B cell (primary cell): Measurements from ENCODE around the gene ODAD4. TPM values are rescaled to one million over a fixed set of nuclear protein-coding genes. Genes with fewer than 3 reads are reported as not detected.

Source experiments
- ATAC-seq: fragments of 200-7000 bp; cut with Tn5 transposase; one replicate; pipeline ENCODE4 v1.10.0; 2021; ENCODE audit warnings: low read depth, mild to moderate bottlenecking, moderate number of reproducible peaks, moderate library complexity
- CTCF ChIA-PET: fragments of 350-600 bp; sonication (Branson Sonifier 250); formaldehyde crosslinking; loops from one replicate; lab custom pipeline; 2021; ENCODE audit warnings: antibody characterized with exemption, inconsistent platforms; lab: Charles Lee
- POLR2A ChIA-PET: fragments of 350-600 bp; sonication (Branson Sonifier 250); formaldehyde crosslinking; loops from one replicate; lab custom pipeline; 2021; ENCODE audit warnings: antibody characterized with exemption; lab: Charles Lee
- DNase-seq: peaks from one replicate; pipeline ENCODE4 v3.0.0; 2013
- H2AFZ ChIP-seq: 2 replicates; pipeline ENCODE4 v1.6.1; 2012; ENCODE audit warnings: mild to moderate bottlenecking, low read depth, low read length; ENCODE audit not compliant: insufficient read depth, poor library complexity, severe bottlenecking
- H3K27ac ChIP-seq, 2 donors: 1 replicate in 1 of 2; 2 replicates in 1 of 2; pipeline ENCODE4 v1.5.1; 2012 to 2013; ENCODE audit warnings: low read length in 2 of 2, mild to moderate bottlenecking in 2 of 2, moderate library complexity in 1 of 2
- H3K27me3 ChIP-seq, 4 experiments: fragments of 200-600 bp in 1 of 4; sonication (generic) in 1 of 4; replicated peaks in 1 of 4; 1 replicate in 2 of 4; 2 replicates in 2 of 4; pipeline versions ENCODE4 v1.6.1 to v1.7.0; 2013 to 2016; ENCODE audit warnings: low read length in 3 of 4, mild to moderate bottlenecking in 2 of 4, mixed read lengths in 1 of 4, moderate library complexity in 1 of 4; ENCODE audit not compliant: insufficient read depth in 4 of 4, control insufficient read depth in 3 of 4; ENCODE audit errors: control extremely low read depth in 1 of 4
- H3K36me3 ChIP-seq, 2 experiments: replicated peaks in 1 of 2; 1 replicate in 1 of 2; 2 replicates in 1 of 2; pipeline versions ENCODE4 v1.6.1 to v1.7.1; 2013; ENCODE audit warnings: low read length in 1 of 2; ENCODE audit not compliant: insufficient read depth in 2 of 2, control insufficient read depth in 1 of 2; ENCODE audit errors: control extremely low read depth in 1 of 2, extremely low read depth in 1 of 2
- H3K4me1 ChIP-seq, 2 donors: fragments of 200-600 bp in 1 of 2; sonication (generic) in 1 of 2; 1 replicate in 1 of 2; 2 replicates in 1 of 2; pipeline versions ENCODE4 v1.5.1 to v1.6.1; 2013 to 2017; ENCODE audit warnings: low read length in 2 of 2; ENCODE audit not compliant: control insufficient read depth in 2 of 2, insufficient read depth in 2 of 2
- H3K4me2 ChIP-seq: replicated peaks from 2 replicates; pipeline ENCODE3; 2012; ENCODE audit warnings: mild to moderate bottlenecking, low read depth, low read length; ENCODE audit not compliant: poor library complexity, severe bottlenecking
- H3K4me3 ChIP-seq, 5 experiments: fragments of 200-600 bp in 1 of 5; sonication (generic) in 1 of 5; 1 replicate in 3 of 5; 2 replicates in 2 of 5; pipeline versions ENCODE4 v1.5.1 to v1.7.0; 2011 to 2016; ENCODE audit warnings: low read length in 4 of 5, mild to moderate bottlenecking in 4 of 5, low read depth in 2 of 5, control low read depth in 1 of 5, moderate library complexity in 1 of 5; ENCODE audit not compliant: insufficient read depth in 1 of 5; ENCODE audit errors: control extremely low read depth in 1 of 5, extremely low read depth in 1 of 5
- H3K79me2 ChIP-seq: fragments of 200-600 bp; sonication (generic); one replicate; pipeline ENCODE4 v1.6.0; 2016; ENCODE audit warnings: low read length; ENCODE audit not compliant: control insufficient read depth, insufficient read depth
- H3K9ac ChIP-seq: fragments of 200-600 bp; sonication (generic); 2 replicates; pipeline ENCODE4 v1.6.1; 2017; ENCODE audit warnings: mild to moderate bottlenecking, low read length, moderate library complexity
- H3K9me3 ChIP-seq, 3 donors: one replicate each; pipeline versions ENCODE4 v1.6.1 to v1.7.1; 2013; ENCODE audit warnings: low read length in 2 of 3; ENCODE audit not compliant: control insufficient read depth in 2 of 3, insufficient read depth in 1 of 3; ENCODE audit errors: control extremely low read depth in 1 of 3
- H4K20me1 ChIP-seq: 2 replicates; pipeline ENCODE4 v1.6.0; 2012; ENCODE audit warnings: mild to moderate bottlenecking, low read length; ENCODE audit not compliant: insufficient read depth, control insufficient read depth, poor library complexity, severe bottlenecking
- H3K27ac Mint-ChIP-seq: one replicate; pipeline ENCODE4 v1.8.0; 2021; ENCODE audit warnings: mixed read lengths
- H3K27me3 Mint-ChIP-seq: one replicate; pipeline ENCODE4 v1.8.0; 2021; ENCODE audit warnings: mixed read lengths
- H3K4me1 Mint-ChIP-seq: one replicate; pipeline ENCODE4 v1.8.0; 2021; ENCODE audit warnings: mixed read lengths
- H3K4me3 Mint-ChIP-seq: one replicate; pipeline ENCODE4 v1.8.0; 2021; ENCODE audit warnings: mixed read lengths
- H3K9me3 Mint-ChIP-seq: one replicate; pipeline ENCODE4 v1.8.0; 2022; ENCODE audit warnings: mixed read lengths; ENCODE audit not compliant: insufficient read depth
- CTCF ChIP-seq: fragments of 200-600 bp; IDR thresholded peaks from one replicate; pipeline ENCODE4 v1.8.0; 2022; ENCODE audit warnings: antibody characterized with exemption, mild to moderate bottlenecking
- EZH2 ChIP-seq: IDR thresholded peaks from 2 replicates; pipeline ENCODE4 v1.6.1; 2012; ENCODE audit warnings: borderline replicate concordance, low read depth, mild to moderate bottlenecking, moderate library complexity, low read length; ENCODE audit not compliant: insufficient read depth, poor library complexity, severe bottlenecking
- WGBS: methylation state at CpG from one replicate; pipeline ENCODE4 v1.1.5; 2013; ENCODE audit warnings: missing lambda C conversion rate; ENCODE audit not compliant: insufficient coverage; 5-methylcytosine and 5-hydroxymethylcytosine counted together
- intact Hi-C: fragments of 100-400 bp; cut with micrococcal nuclease; formaldehyde crosslinking; loops from one replicate; pipeline ENCODE4 v1.10.0; 2022
- polyA plus RNA-seq: library from polyadenylated mRNA; depleted of rRNA; stranded (reverse); fragments of >200 nt; gene quantifications from 2 replicates; pipeline ENCODE4 v1.2.3, GENCODE V29; 2012
- total RNA-seq, 2 donors: library from RNA; stranded (reverse); fragments of 120-200 nt in 1 of 2; gene quantifications; 1 replicate in 1 of 2; 2 replicates in 1 of 2; pipeline versions ENCODE4 v1.2.3 to v1.2.4, GENCODE V29; 2013 to 2022

Gene ODAD4
- total and polyA plus RNA-seq, 2 donors (not counting 1 experiment from before 2014, with no cell fraction given): 0.27 TPM; not detected in 1

GRCh38 chr17:41975099-41976083, 45.0 kb downstream of the ODAD4 start:
- Histone ChIP-seq H3K27me3 (no peaks in the 10 kb centered on the region), H3K9me3 (peaks cover 0 to 3% (median 0%) of the 10 kb centered on the region in 3 donors), H3K4me2 (no peak overlapping the region), H2AFZ (no peak overlapping the region), H3K4me3 (no peak overlapping the region), H3K9ac (no peak overlapping the region), H3K79me2 (peaks cover 16% of the 10 kb centered on the region), H4K20me1 (peaks cover 33% of the 10 kb centered on the region), H3K27ac (no peak overlapping the region), H3K4me1 (peaks cover 11 to 39% of the 10 kb centered on the region in 2 donors), H3K36me3 (peaks cover 5 to 73% of the 10 kb centered on the region in 2 experiments)
- Mint-ChIP-seq H3K9me3 (no peaks in the 10 kb centered on the region), H3K4me1 (peaks cover 34% of the 10 kb centered on the region), H3K27me3 (no peaks in the 10 kb centered on the region), H3K27ac (peak overlapping the region; percentile 56), H3K4me3 (no peak overlapping the region)
- TF ChIP-seq CTCF (no peak), EZH2 (no peak)
- DNase-seq (no peak), ATAC-seq (no peak)
- intact Hi-C loops: no loop called here
- ChIA-PET CTCF (interaction anchor here (0.6 to 2.8 kb wide), 4 partner anchors 12 to 93 kb away, joined by 3 to 11 read pairs (median 6); partner anchors contain the start of gene DNAJC7), POLR2A (interaction anchor here (1.2 kb wide), 1 partner anchor 9 kb away, joined by 3 read pairs; the partner anchor contains the start of gene CNP)
- 95% methylated on average over 8 of the region's 9 CpGs for WGBS
